Measurements from ENCODE around the gene MAT2A. TPM values are rescaled to one million over a fixed set of nuclear protein-coding genes. Genes with fewer than 3 reads are reported as not detected.

Gene MAT2A
- total and polyA plus RNA-seq, 9 of the 15 experiments (the other 6 are each of a cell fraction or from before 2014, with no cell fraction given), result 130 to 1,027 (median 240) TPM

- peaks cover 17% of the 10 kb centered on the region; the same call in 2 of the 3 replicates for H3K36me3 ChIP-seq (ENCODE audit: control insufficient read depth, insufficient read depth, low read length)
- peak overlapping the region; percentile 90 for H2AFZ ChIP-seq (ENCODE audit: low read depth, low read length)
- H3K9me1 ChIP-seq (ENCODE audit: control insufficient read depth, insufficient read depth, low read length), result no peaks in the 10 kb centered on the region
- H3K9me3 ChIP-seq (replicated peaks; ENCODE audit: control insufficient read depth, insufficient read depth, low read depth, low read length), result no peaks in the 10 kb centered on the region
- H3K9ac ChIP-seq (ENCODE audit: insufficient read depth in 1 of 2, low read depth in 2 of 2, low read length in 2 of 2), result peak overlapping the region in 1 of 2 experiments; percentile 77; a peak in 3 of 4 replicates
- ATAC-seq (no peak), DNase-seq (ENCODE audit: extremely low read depth in 1 of 4, low spot score in 3 of 4) (no peak), FAIRE-seq (no peak)
- peaks cover 30% of the 10 kb centered on the region for H3K79me2 ChIP-seq (ENCODE audit: control insufficient read depth, insufficient read depth, low read length)
- WGBS (ENCODE audit: insufficient coverage, low coverage, missing lambda C conversion rate), result 20% methylated on average over 3 of the region's 3 CpGs
- TF ChIP-seq ZKSCAN8 (CRISPR knock-in tag; IDR thresholded peaks at IDR 0.05) (0 out of 2 replicates have a peak, but pooled peaks have one; percentile 8), ZNF384 (IDR thresholded peaks at IDR 0.05; ENCODE audit: low read depth, low read length) (0 out of 2 replicates have a peak, but pooled peaks have one; percentile 31), POLR2G (IDR thresholded peaks at IDR 0.05; ENCODE audit: low read depth, low read length) (no peak)
- BruUV-seq (replicated peaks), result no TSS peak
- H3K4me2 ChIP-seq (ENCODE audit: insufficient read depth, low read length), result peak overlapping the region; percentile 87
- intact Hi-C loops (cut with micrococcal nuclease) (loop anchor here (5.0 kb wide), 1 partner anchor 35 kb away; the partner anchor contains the start of gene C2orf68), in situ Hi-C loops (cut with MboI) (no loop called here)
- H3K27ac ChIP-seq (ENCODE audit: extremely low read depth, low read depth, low read length), result peak overlapping the region; percentile 81; the same call in 2 of the 3 replicates
- no peaks in the 10 kb centered on the region for H4K20me1 ChIP-seq (replicated peaks; ENCODE audit: control insufficient read depth, insufficient read depth, low read length)
- ChIA-PET CTCF (ENCODE audit: low intra/inter-chr PET ratio) (interaction anchor here (0.6 kb wide), 1 partner anchor 11 kb away, joined by 4 read pairs; no protein-coding TSS in a partner anchor), POLR2A (interaction anchor here (0.6 to 3.8 kb wide), 13 partner anchors 7 to 177 kb away, joined by 3 to 23 read pairs (median 4); partner anchors contain the start of genes GGCX, RNF181 and SH2D6)
- H3K4me3 ChIP-seq, result peak overlapping the region; percentile 48; the same call in 1 of the 2 replicates
- no peaks in the 10 kb centered on the region for H3K27me3 ChIP-seq (ENCODE audit: control insufficient read depth in 2 of 2, insufficient read depth in 2 of 2, low read length in 2 of 2)
- peaks cover 19 to 30% of the 10 kb centered on the region in 2 experiments for H3K4me1 ChIP-seq (replicated peaks in 1 of 2; ENCODE audit: control insufficient read depth in 2 of 2, insufficient read depth in 2 of 2, low read length in 2 of 2)
Observed at GRCh38 chr2:85577063-85577385, 38.1 kb downstream of the MAT2A start.

Measured in K562 (cell line).